Measurements from ENCODE around the gene HGFAC. TPM values are rescaled to one million over a fixed set of nuclear protein-coding genes. Genes with fewer than 3 reads are reported as not detected.

HGFAC gene
- total and polyA plus RNA-seq, 2 of the 13 experiments (the other 11 are each of a cell fraction or from before 2014, with no cell fraction given): 8.5 to 63.6 TPM

DNA sequence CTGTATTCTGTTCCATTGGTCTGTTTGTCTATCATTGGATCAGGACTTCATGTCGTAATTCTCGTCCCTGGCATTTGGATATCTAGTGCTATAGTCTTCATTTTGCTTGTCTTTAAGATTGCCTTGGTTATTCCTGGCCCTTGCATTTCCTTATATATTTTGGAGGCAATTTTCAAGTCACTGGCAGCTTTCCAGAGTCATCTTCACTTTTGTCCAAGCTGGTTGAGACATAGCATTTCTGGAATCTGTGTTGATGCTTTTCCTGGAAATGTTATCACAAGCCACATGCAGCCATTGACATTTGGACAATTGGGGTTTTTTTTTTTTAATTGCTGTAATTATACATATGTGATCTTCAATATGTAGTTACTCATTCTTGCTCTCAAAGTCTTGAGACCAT, 45.2 kb upstream of the HGFAC start:
- in situ Hi-C loops (cut with HindIII; ENCODE audit: extremely low pct_ligation_motif_present, low pct_unique_long_range_greater_than_20kb): no loop called here
- no peak overlapping the region for H2AFZ ChIP-seq (ENCODE audit: low read length)
- intact Hi-C loops (cut with micrococcal nuclease; ENCODE audit: unreplicated experiment): no loop called here
- H3K27ac ChIP-seq (ENCODE audit: extremely low read length, insufficient read depth, low read length): no peak overlapping the region
- H3K4me3 ChIP-seq (replicated peaks in 1 of 3; ENCODE audit: insufficient read depth in 1 of 3, low read depth in 2 of 3, low read length in 3 of 3): no peak overlapping the region
- DNase-seq (ENCODE audit: low spot score): no peak
- H3K9ac ChIP-seq (ENCODE audit: insufficient read depth, low read depth, low read length): no peak overlapping the region
- no peaks in the 10 kb centered on the region for H3K79me2 ChIP-seq (ENCODE audit: insufficient read depth, low read length)
- no peak overlapping the region for H3K4me2 ChIP-seq (ENCODE audit: low read depth, low read length)
- H3K36me3 ChIP-seq (replicated peaks in 1 of 2; ENCODE audit: control insufficient read depth in 1 of 2, insufficient read depth in 2 of 2, low read length in 2 of 2): peaks cover 0 to 9% of the 10 kb centered on the region in 2 experiments; a peak in 2 of 5 replicates
- no peaks in the 10 kb centered on the region for H4K20me1 ChIP-seq (ENCODE audit: insufficient read depth, low read length)
- H3K27me3 ChIP-seq (ENCODE audit: control insufficient read depth in 1 of 2, insufficient read depth in 2 of 2, low read length in 2 of 2): no peaks in the 10 kb centered on the region
- TF ChIP-seq ADNP (CRISPR knock-in tag; IDR thresholded peaks at IDR 0.05): no peak
- no peak for TF ChIP-seq ZNF235 (CRISPR knock-in tag; IDR thresholded peaks at IDR 0.05; ENCODE audit: borderline replicate concordance)
- no peak for TF ChIP-seq IRF2 (CRISPR knock-in tag; IDR thresholded peaks at IDR 0.05)
- TF ChIP-seq ZNF510 (CRISPR knock-in tag; IDR thresholded peaks at IDR 0.05; ENCODE audit: low read depth): no peak
- no peak for TF ChIP-seq PHF8 (CRISPR knock-in tag; IDR thresholded peaks at IDR 0.05)
- TF ChIP-seq, protein P1, sequence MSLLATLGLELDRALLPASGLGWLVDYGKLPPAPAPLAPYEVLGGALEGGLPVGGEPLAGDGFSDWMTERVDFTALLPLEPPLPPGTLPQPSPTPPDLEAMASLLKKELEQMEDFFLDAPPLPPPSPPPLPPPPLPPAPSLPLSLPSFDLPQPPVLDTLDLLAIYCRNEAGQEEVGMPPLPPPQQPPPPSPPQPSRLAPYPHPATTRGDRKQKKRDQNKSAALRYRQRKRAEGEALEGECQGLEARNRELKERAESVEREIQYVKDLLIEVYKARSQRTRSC (CRISPR knock-in tag; IDR thresholded peaks at IDR 0.05; ENCODE audit: low read depth): no peak
- no peak for TF ChIP-seq HNRNPH1 (optimal IDR thresholded peaks at IDR 0.05; ENCODE audit: low read depth, low read length)
- no peak for TF ChIP-seq ZNF431 (CRISPR knock-in tag; IDR thresholded peaks at IDR 0.05; ENCODE audit: borderline replicate concordance, low read depth)
- TF ChIP-seq EZH2 (conservative IDR thresholded peaks at IDR 0.05; ENCODE audit: low read depth, low read length): no peak
- TF ChIP-seq ZNF460 (CRISPR knock-in tag; IDR thresholded peaks at IDR 0.05; ENCODE audit: borderline replicate concordance): no peak
- TF ChIP-seq, protein P2, sequence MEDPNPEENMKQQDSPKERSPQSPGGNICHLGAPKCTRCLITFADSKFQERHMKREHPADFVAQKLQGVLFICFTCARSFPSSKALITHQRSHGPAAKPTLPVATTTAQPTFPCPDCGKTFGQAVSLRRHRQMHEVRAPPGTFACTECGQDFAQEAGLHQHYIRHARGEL (CRISPR knock-in tag; IDR thresholded peaks at IDR 0.05): no peak
- no peak for TF ChIP-seq RFX1 (IDR thresholded peaks at IDR 0.05)
- TF ChIP-seq, protein P3, sequence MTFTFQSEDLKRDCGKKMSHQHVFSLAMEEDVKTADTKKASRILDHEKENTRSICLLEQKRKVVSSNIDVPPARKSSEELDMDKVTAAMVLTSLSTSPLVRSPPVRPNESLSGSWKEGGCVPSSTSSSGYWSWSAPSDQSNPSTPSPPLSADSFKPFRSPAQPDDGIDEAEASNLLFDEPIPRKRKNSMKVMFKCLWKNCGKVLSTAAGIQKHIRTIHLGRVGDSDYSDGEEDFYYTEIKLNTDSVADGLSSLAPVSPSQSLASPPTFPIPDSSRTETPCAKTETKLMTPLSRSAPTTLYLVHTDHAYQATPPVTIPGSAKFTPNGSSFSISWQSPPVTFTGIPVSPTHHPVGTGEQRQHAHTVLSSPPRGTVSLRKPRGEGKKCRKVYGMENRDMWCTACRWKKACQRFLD (CRISPR knock-in tag; IDR thresholded peaks at IDR 0.05; ENCODE audit: borderline replicate concordance): no peak
- TF ChIP-seq ZNF274 (CRISPR knock-in tag; IDR thresholded peaks at IDR 0.05): no peak
- no peak for TF ChIP-seq FOXJ3 (CRISPR knock-in tag; IDR thresholded peaks at IDR 0.05; ENCODE audit: borderline replicate concordance)
- TF ChIP-seq ZBTB3 (CRISPR knock-in tag; IDR thresholded peaks at IDR 0.05; ENCODE audit: borderline replicate concordance, low read depth): no peak
- no peak for FAIRE-seq
- WGBS (ENCODE audit: low lambda C conversion rate): 71% methylated on average over 2 of the region's 2 CpGs
- ATAC-seq: no peak
- H3K4me1 ChIP-seq (ENCODE audit: insufficient read depth, low read length): no peaks in the 10 kb centered on the region
- BruUV-seq (replicated peaks): no TSS peak
- H3K9me3 ChIP-seq (ENCODE audit: low read length): peaks cover 7% of the 10 kb centered on the region
- ChIA-PET CTCF (ENCODE audit: low intra/inter-chr PET ratio, low total read pairs) (no interaction called here), POLR2A (no interaction called here)

Measured in HepG2 (cell line).